ENCODE data around the gene SLC25A21. TPM values are rescaled to one million over a fixed set of nuclear protein-coding genes. Genes with fewer than 3 reads are reported as not detected.

Gene SLC25A21
- total RNA-seq, 1 experiment from 2014 or later, result 7.1 TPM

DNA sequence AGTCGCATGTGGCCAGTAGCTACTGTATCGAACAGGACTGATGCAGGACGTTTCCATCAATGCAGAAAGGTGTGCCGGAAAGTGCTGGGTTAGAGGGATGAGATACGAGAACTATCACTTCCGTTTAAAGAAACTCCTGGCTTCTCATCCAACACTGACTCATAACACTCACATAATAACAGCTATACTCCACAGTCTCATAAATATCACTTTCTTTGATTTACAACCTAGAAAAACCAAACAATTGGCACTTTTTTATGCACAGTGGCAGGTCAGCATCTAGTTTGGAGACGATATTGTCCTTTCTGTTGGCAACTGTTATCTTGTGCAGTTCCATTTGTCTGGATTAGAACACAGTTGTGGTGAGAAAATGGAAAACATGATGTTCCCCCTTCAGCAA, 43.4 kb downstream of the SLC25A21 start:
- Mint-ChIP-seq H3K9me3 (no peaks in the 10 kb centered on the region), H3K4me3 (no peak overlapping the region), H3K27me3 (ENCODE audit: low read depth) (no peaks in the 10 kb centered on the region), H3K36me3 (ENCODE audit: insufficient read depth in 1 of 3, low read depth in 3 of 3) (no peaks in the 10 kb centered on the region), H3K4me1 (peaks cover 0 to 3% of the 10 kb centered on the region in 2 experiments; a peak in 2 of 4 replicates), H3K27ac (no peak overlapping the region)
- Histone ChIP-seq H3K18ac (ENCODE audit: insufficient read length, low read depth, low read length) (no peak overlapping the region), H4K91ac (ENCODE audit: insufficient read length, low read depth, low read length) (no peak overlapping the region), H3K79me1 (ENCODE audit: insufficient read depth, low read depth, low read length, poor library complexity, severe bottlenecking) (no peaks in the 10 kb centered on the region), H3K27ac (ENCODE audit: insufficient read length, low read depth, low read length) (no peak overlapping the region), H3K23me2 (ENCODE audit: insufficient read length, low read depth, low read length, poor library complexity, severe bottlenecking) (no peaks in the 10 kb centered on the region), H3K9me3 (ENCODE audit: control insufficient read depth, low read depth, low read length) (no peaks in the 10 kb centered on the region), H3K14ac (ENCODE audit: insufficient read depth, low read length) (no peak overlapping the region), H3T11ph (ENCODE audit: low read length) (no peak overlapping the region), H2BK5ac (ENCODE audit: insufficient read length, low read length) (no peak overlapping the region), H3K4ac (ENCODE audit: low read depth, low read length) (no peak overlapping the region), H3K4me1 (ENCODE audit: insufficient read depth, low read length) (no peaks in the 10 kb centered on the region), H2BK12ac (ENCODE audit: insufficient read length, low read depth, low read length) (no peak overlapping the region), H3K27me3 (ENCODE audit: insufficient read depth, low read length) (no peaks in the 10 kb centered on the region), H3K4me2 (ENCODE audit: insufficient read depth, insufficient read length, low read length) (no peak overlapping the region), H3K56ac (ENCODE audit: insufficient read length, low read depth, low read length) (no peak overlapping the region), H4K20me1 (ENCODE audit: control insufficient read depth, insufficient read depth, insufficient read length) (no peaks in the 10 kb centered on the region), H2AK5ac (ENCODE audit: insufficient read length, low read length) (no peak overlapping the region), H3K23ac (ENCODE audit: insufficient read length, low read depth, low read length) (no peak overlapping the region), H3K9ac (ENCODE audit: extremely low read depth, insufficient read length, low read length) (no peak overlapping the region), H2BK20ac (ENCODE audit: low read depth, low read length, poor library complexity, severe bottlenecking) (no peak overlapping the region), H4K8ac (replicated peaks; ENCODE audit: insufficient read length, low read depth, low read length) (no peak overlapping the region), H2AFZ (ENCODE audit: low read length) (no peak overlapping the region), H2BK15ac (ENCODE audit: low read depth, low read length) (no peak overlapping the region), H3K79me2 (ENCODE audit: insufficient read depth, low read length) (no peaks in the 10 kb centered on the region), H4K5ac (ENCODE audit: insufficient read length, low read depth, low read length) (no peak overlapping the region), H2BK120ac (ENCODE audit: low read depth, low read length, poor library complexity, severe bottlenecking) (no peak overlapping the region)
- TF ChIP-seq, protein P1, sequence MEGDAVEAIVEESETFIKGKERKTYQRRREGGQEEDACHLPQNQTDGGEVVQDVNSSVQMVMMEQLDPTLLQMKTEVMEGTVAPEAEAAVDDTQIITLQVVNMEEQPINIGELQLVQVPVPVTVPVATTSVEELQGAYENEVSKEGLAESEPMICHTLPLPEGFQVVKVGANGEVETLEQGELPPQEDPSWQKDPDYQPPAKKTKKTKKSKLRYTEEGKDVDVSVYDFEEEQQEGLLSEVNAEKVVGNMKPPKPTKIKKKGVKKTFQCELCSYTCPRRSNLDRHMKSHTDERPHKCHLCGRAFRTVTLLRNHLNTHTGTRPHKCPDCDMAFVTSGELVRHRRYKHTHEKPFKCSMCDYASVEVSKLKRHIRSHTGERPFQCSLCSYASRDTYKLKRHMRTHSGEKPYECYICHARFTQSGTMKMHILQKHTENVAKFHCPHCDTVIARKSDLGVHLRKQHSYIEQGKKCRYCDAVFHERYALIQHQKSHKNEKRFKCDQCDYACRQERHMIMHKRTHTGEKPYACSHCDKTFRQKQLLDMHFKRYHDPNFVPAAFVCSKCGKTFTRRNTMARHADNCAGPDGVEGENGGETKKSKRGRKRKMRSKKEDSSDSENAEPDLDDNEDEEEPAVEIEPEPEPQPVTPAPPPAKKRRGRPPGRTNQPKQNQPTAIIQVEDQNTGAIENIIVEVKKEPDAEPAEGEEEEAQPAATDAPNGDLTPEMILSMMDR (conservative IDR thresholded peaks at IDR 0.05), result no peak
- WGBS (ENCODE audit: extremely low coverage, insufficient read length, low lambda C conversion rate), result no CpG with 5 or more reads among the region's 7 CpGs
- no peak for DNase-seq

Data from H9 (cell line).